GM12892 (cell line): Measurements from ENCODE around the gene TSPAN9.

Source experiments
- POLR2A ChIP-seq: IDR thresholded peaks from 2 replicates; pipeline ENCODE4 v1.6.1; 2011; ENCODE audit warnings: low read depth, low read length, control low read depth
- POLR2AphosphoS5 ChIP-seq: IDR thresholded peaks from 2 replicates; pipeline ENCODE4 v1.6.1; 2011; ENCODE audit warnings: low read depth, low read length, control low read depth

DNA sequence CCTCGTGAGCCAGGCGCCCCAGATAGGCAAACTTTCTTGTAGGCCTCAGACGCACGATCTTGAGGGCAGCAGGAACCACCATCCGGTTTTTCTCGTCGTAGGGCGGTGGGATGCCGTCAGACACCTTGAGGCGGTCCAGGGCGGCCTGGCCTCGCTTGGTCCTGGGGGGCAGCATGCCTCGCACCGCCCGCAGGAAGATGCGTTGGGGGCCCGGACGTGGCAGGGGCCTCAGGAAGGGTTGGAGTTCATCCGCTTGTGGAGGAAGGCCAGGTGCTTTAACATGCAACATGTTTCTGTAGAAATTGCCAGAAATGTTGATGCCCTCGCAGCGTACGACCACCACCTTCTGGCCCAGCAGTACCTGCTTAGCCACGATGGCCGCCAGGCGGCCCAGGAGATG is 5.5 kb upstream of the TSPAN9 start:
- no peak for TF ChIP-seq POLR2A
- TF ChIP-seq POLR2AphosphoS5 = no peak
